Adrenal gland (tissue), 12 donors: ENCODE measurements around the gene SERGEF. TPM values are rescaled to one million over a fixed set of nuclear protein-coding genes. Genes with fewer than 3 reads are reported as not detected.

Source experiments
- DNase-seq, 7 donors: peaks; one replicate each; pipeline ENCODE4 v3.0.0-alpha.2; 2019 to 2020
- H3K27ac ChIP-seq, 5 donors: fragments of 200-600 bp; sonication (generic) in 4 of 5; 1 replicate in 3 of 5; 2 replicates in 2 of 5; pipeline versions ENCODE4 v1.5.1 to v1.8.0; 2016 to 2020; ENCODE audit warnings: mild to moderate bottlenecking in 1 of 5
- H3K27me3 ChIP-seq: fragments of 200-600 bp; 2 replicates; pipeline ENCODE4 v1.8.0; 2021
- H3K36me3 ChIP-seq, 2 donors: fragments of 200-600 bp; replicated peaks in 1 of 2; 1 replicate in 1 of 2; 2 replicates in 1 of 2; pipeline versions ENCODE4 v1.5.1 to v1.8.0; 2018 to 2022
- H3K4me1 ChIP-seq, 2 donors: fragments of 200-600 bp; replicated peaks in 1 of 2; 1 replicate in 1 of 2; 2 replicates in 1 of 2; pipeline versions ENCODE4 v1.5.1 to v1.8.0; 2018 to 2021
- H3K4me3 ChIP-seq, 4 donors: fragments of 200-600 bp; sonication (generic) in 3 of 4; one replicate each; pipeline ENCODE4 v1.5.1; 2016 to 2018
- H3K9me3 ChIP-seq, 3 donors: fragments of 200-600 bp; sonication (generic) in 1 of 3; replicated peaks in 1 of 3; 1 replicate in 2 of 3; 2 replicates in 1 of 3; pipeline versions ENCODE4 v1.5.1 to v1.8.0; 2016 to 2021
- CTCF ChIP-seq, 6 experiments: fragments of 450-650 bp in 4 of 6; fragments of 200-600 bp in 2 of 6; sonication (generic) in 1 of 6; IDR thresholded peaks; 1 replicate in 5 of 6; 2 replicates in 1 of 6; pipeline versions ENCODE4 v1.5.1 to v1.8.0; 2016 to 2021; ENCODE audit warnings: antibody characterized with exemption in 6 of 6, mild to moderate bottlenecking in 2 of 6, moderate library complexity in 1 of 6
- POLR2A ChIP-seq, 2 donors: fragments of 450-650 bp; IDR thresholded peaks; one replicate each; pipeline ENCODE4 v1.6.1; 2017; ENCODE audit warnings: antibody characterized with exemption in 2 of 2, mild to moderate bottlenecking in 2 of 2, moderate library complexity in 1 of 2
- WGBS, 4 donors: extraction: QIAGEN DNeasy Blood & Tissue Kit in 2 of 4; methylation state at CpG; one replicate each; pipeline versions ENCODE4 v1.1.5 to v1.1.7; 2013 to 2017; 5-methylcytosine and 5-hydroxymethylcytosine counted together
- intact Hi-C, 2 donors: fragments of 100-400 bp; cut with DNase I; formaldehyde crosslinking; loops; one replicate each; pipeline versions ENCODE4 v1.14.1 to v1.15.0; 2022 to 2023
- polyA plus RNA-seq, 3 donors: library from polyadenylated mRNA; stranded (reverse); fragments of 200-250 nt in 2 of 3; fragments of 350-450 nt in 1 of 3; fragmentation: Illumina TruSeq in 1 of 3; extraction: RNeasy Lipid Tissue Mini Kit (QIAGEN cat#74804) in 1 of 3; gene quantifications; one replicate each; pipeline ENCODE4 v1.2.3, GENCODE V29; 2013 to 2014
- total RNA-seq, 9 donors: library from RNA; depleted of rRNA in 4 of 9; stranded (reverse); fragments of >200 nt in 4 of 9; fragments of 120-200 nt in 1 of 9; fragmentation: NEBNext Ultra II Directional in 1 of 9; extraction: Animal tissue kit (Norgen Biotek cat#: 25700) in 1 of 9; gene quantifications; one replicate each; pipeline versions ENCODE4 v1.1.0 to v1.2.4, GENCODE V29; 2013 to 2023
- donor health status: healthy with polysubstance abuse.
- donor health status: Bipolar disorder and iron deficiency.
- donor health status: DM: yes; HTN: yes; CAD: no.
- donor health status: DM: no; HTN: no; CAD: no.
- donor health status: DM: no; HTN: no; CAD: no.
- donor health status: DM: yes; HTN: yes; CAD: no.

The SERGEF gene
- total and polyA plus RNA-seq, 12 donors = 21.7 to 216 (median 38.4) TPM

GRCh38 chr11:17748044-17748443 lies 264.8 kb downstream of the SERGEF start:
- H3K4me1 ChIP-seq = no peaks in the 10 kb centered on the region
- H3K36me3 ChIP-seq = no peaks in the 10 kb centered on the region
- DNase-seq = no peak
- H3K27ac ChIP-seq = no peak overlapping the region
- intact Hi-C loops = no loop called here
- no peaks in the 10 kb centered on the region for H3K9me3 ChIP-seq
- H3K27me3 ChIP-seq = no peaks in the 10 kb centered on the region
- WGBS, 4 donors = 81 to 96% (median 83%) methylated on average over 8 of the region's 8 CpGs
- no peak overlapping the region for H3K4me3 ChIP-seq
- no peak for TF ChIP-seq CTCF (IDR thresholded peaks at IDR 0.05)
- TF ChIP-seq POLR2A (IDR thresholded peaks at IDR 0.05) = no peak

GRCh38 chr11:17747131-17747955 lies 265.5 kb downstream of the SERGEF start:
- no peaks in the 10 kb centered on the region for H3K36me3 ChIP-seq
- H3K9me3 ChIP-seq = no peaks in the 10 kb centered on the region
- 81 to 90% (median 82%) methylated on average over 13 to 19 of the region's 19 CpGs for WGBS, 4 donors
- no peaks in the 10 kb centered on the region for H3K4me1 ChIP-seq
- no peak for TF ChIP-seq CTCF (IDR thresholded peaks at IDR 0.05)
- no peak for TF ChIP-seq POLR2A (IDR thresholded peaks at IDR 0.05)
- H3K27me3 ChIP-seq = no peaks in the 10 kb centered on the region
- no peak overlapping the region for H3K4me3 ChIP-seq
- no peak overlapping the region for H3K27ac ChIP-seq
- DNase-seq = no peak
- intact Hi-C loops = no loop called here

- H3K27me3 ChIP-seq = no peaks in the 10 kb centered on the region
- no peaks in the 10 kb centered on the region for H3K9me3 ChIP-seq
- no peak for TF ChIP-seq POLR2A (IDR thresholded peaks at IDR 0.05)
- no peak for TF ChIP-seq CTCF (IDR thresholded peaks at IDR 0.05)
- H3K4me3 ChIP-seq = no peak overlapping the region
- no peak overlapping the region for H3K27ac ChIP-seq
- no peaks in the 10 kb centered on the region for H3K4me1 ChIP-seq
- intact Hi-C loops = no loop called here
- no peaks in the 10 kb centered on the region for H3K36me3 ChIP-seq
- DNase-seq = no peak
- WGBS, 4 donors = 75 to 82% (median 81%) methylated on average over 10 to 11 of the region's 11 CpGs
These were observed 266.8 kb downstream of the SERGEF start for GRCh38 chr11:17746096-17746495.

- no peak overlapping the region for H3K27ac ChIP-seq
- DNase-seq = no peak
- TF ChIP-seq POLR2A (IDR thresholded peaks at IDR 0.05) = no peak
- TF ChIP-seq CTCF (IDR thresholded peaks at IDR 0.05) = no peak
- no peaks in the 10 kb centered on the region for H3K36me3 ChIP-seq
- H3K4me1 ChIP-seq = no peaks in the 10 kb centered on the region
- H3K4me3 ChIP-seq = no peak overlapping the region
- no peaks in the 10 kb centered on the region for H3K9me3 ChIP-seq
- intact Hi-C loops = no loop called here
- WGBS, 4 donors = 85 to 91% (median 85%) methylated on average over 15 to 20 of the region's 20 CpGs
- H3K27me3 ChIP-seq = no peaks in the 10 kb centered on the region
These were observed 267.6 kb downstream of the SERGEF start for GRCh38 chr11:17745023-17745772.
